ENCODE results near the gene TCIRG1. TPM values are rescaled to one million over a fixed set of nuclear protein-coding genes. Genes with fewer than 3 reads are reported as not detected.
"Not testable (repeated sequence)": the region's sequence is repeated elsewhere in the genome, so short reads cannot be mapped to it uniquely, and the experiment has no call there.

The TCIRG1 gene
- total RNA-seq (35.4 and 55.8 TPM in 2 replicates), polyA plus RNA-seq (19.4 and 47.5 TPM in 2 replicates)

- Histone ChIP-seq H3K36me3 (peaks cover 5% of the 10 kb centered on the region), H3K4me3 (peak within 1 kb of the TSS; percentile 1), H3K4me1 (ENCODE audit: low read depth) (peaks cover 24% of the 10 kb centered on the region), H3K9me3 (ENCODE audit: low read depth) (no peaks in the 10 kb centered on the region), H3K27me3 (no peaks in the 10 kb centered on the region), H3K27ac (peak within 1 kb of the TSS; percentile 88)
- TF ChIP-seq CTCF (IDR thresholded peaks at IDR 0.05; ENCODE audit: low read depth, low read length) = no peak
- peak; percentile 70 to 87 for DNase-seq (ENCODE audit: low read depth in 1 of 2, low spot score in 1 of 2)
Measured at GRCh38 chr11:68038718-68039525, at the start of gene TCIRG1. TSS of gene TCIRG1 (plus strand) at chr11:68039025. CDS start at chr11:68041272, 2,247 bp downstream.

GRCh38 chr11:67990546-67991346 is 48.1 kb upstream of the TCIRG1 start:
- H3K4me1 ChIP-seq (ENCODE audit: low read depth); H3K4me3 ChIP-seq; H3K9me3 ChIP-seq (ENCODE audit: low read depth); H3K36me3 ChIP-seq; H3K27ac ChIP-seq: not testable (repeated sequence)
- peak in 1 of 2 donors; percentile 26 for DNase-seq (ENCODE audit: low read depth in 1 of 2, low spot score in 1 of 2)
- H3K27me3 ChIP-seq = peaks cover 24% of the 10 kb centered on the region

GRCh38 chr11:67991347-67992121 is 47.3 kb upstream of the TCIRG1 start:
- not testable (repeated sequence) for H3K36me3 ChIP-seq; H3K4me1 ChIP-seq (ENCODE audit: low read depth); H3K27ac ChIP-seq; H3K4me3 ChIP-seq; H3K9me3 ChIP-seq (ENCODE audit: low read depth); DNase-seq (ENCODE audit: low read depth in 1 of 2, low spot score in 1 of 2)
- H3K27me3 ChIP-seq = peaks cover 24% of the 10 kb centered on the region

GRCh38 chr11:67993821-67994220 is 45.0 kb upstream of the TCIRG1 start:
- peaks cover 21% of the 10 kb centered on the region for H3K27me3 ChIP-seq
- H3K36me3 ChIP-seq; H3K4me3 ChIP-seq; H3K9me3 ChIP-seq (ENCODE audit: low read depth); H3K27ac ChIP-seq; H3K4me1 ChIP-seq (ENCODE audit: low read depth): not testable (repeated sequence)
- DNase-seq (ENCODE audit: low read depth in 1 of 2, low spot score in 1 of 2) = peak in 1 of 2 donors; percentile 38
- TF ChIP-seq CTCF (IDR thresholded peaks at IDR 0.05; ENCODE audit: low read depth, low read length) = peak; percentile 43

- H3K36me3 ChIP-seq; H3K4me3 ChIP-seq; H3K27ac ChIP-seq; H3K9me3 ChIP-seq (ENCODE audit: low read depth); H3K4me1 ChIP-seq (ENCODE audit: low read depth); DNase-seq (ENCODE audit: low read depth in 1 of 2, low spot score in 1 of 2): not testable (repeated sequence)
- H3K27me3 ChIP-seq = peaks cover 21% of the 10 kb centered on the region
Measured at GRCh38 chr11:67994387-67994786, 44.4 kb upstream of the TCIRG1 start.

GRCh38 chr11:67995129-67995528 is 43.7 kb upstream of the TCIRG1 start:
- not testable (repeated sequence) for H3K36me3 ChIP-seq; H3K9me3 ChIP-seq (ENCODE audit: low read depth); H3K4me3 ChIP-seq; H3K27ac ChIP-seq; H3K4me1 ChIP-seq (ENCODE audit: low read depth); DNase-seq (ENCODE audit: low read depth in 1 of 2, low spot score in 1 of 2)
- H3K27me3 ChIP-seq = peaks cover 16% of the 10 kb centered on the region

GRCh38 chr11:67995579-67995978 is 43.2 kb upstream of the TCIRG1 start:
- H3K36me3 ChIP-seq; H3K27ac ChIP-seq; H3K4me3 ChIP-seq; DNase-seq (ENCODE audit: low read depth in 1 of 2, low spot score in 1 of 2); H3K9me3 ChIP-seq (ENCODE audit: low read depth); H3K4me1 ChIP-seq (ENCODE audit: low read depth): not testable (repeated sequence)
- peaks cover 14% of the 10 kb centered on the region for H3K27me3 ChIP-seq
